ENCODE measurements around the gene DCDC1.

Gene DCDC1

DNA sequence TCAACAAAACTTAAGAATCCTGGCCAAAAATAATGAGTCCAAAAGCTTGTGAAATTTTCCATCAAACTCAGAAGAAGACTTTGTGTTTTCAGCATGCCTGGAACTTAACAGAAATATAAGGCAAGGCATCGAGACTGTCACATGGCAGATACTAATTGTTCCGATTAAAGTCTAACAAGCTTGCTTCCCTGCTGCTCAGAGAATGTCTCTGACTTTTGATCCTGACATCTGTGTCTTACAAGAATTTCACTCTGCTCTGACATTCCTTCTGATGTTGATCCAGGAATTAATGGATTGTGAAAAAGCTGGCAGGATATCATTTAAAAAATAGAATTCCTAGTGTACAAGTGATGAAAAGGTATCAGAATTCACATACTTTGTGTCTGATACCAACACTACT lies 170.2 kb downstream of the DCDC1 start:
- TF ChIP-seq, protein P1, sequence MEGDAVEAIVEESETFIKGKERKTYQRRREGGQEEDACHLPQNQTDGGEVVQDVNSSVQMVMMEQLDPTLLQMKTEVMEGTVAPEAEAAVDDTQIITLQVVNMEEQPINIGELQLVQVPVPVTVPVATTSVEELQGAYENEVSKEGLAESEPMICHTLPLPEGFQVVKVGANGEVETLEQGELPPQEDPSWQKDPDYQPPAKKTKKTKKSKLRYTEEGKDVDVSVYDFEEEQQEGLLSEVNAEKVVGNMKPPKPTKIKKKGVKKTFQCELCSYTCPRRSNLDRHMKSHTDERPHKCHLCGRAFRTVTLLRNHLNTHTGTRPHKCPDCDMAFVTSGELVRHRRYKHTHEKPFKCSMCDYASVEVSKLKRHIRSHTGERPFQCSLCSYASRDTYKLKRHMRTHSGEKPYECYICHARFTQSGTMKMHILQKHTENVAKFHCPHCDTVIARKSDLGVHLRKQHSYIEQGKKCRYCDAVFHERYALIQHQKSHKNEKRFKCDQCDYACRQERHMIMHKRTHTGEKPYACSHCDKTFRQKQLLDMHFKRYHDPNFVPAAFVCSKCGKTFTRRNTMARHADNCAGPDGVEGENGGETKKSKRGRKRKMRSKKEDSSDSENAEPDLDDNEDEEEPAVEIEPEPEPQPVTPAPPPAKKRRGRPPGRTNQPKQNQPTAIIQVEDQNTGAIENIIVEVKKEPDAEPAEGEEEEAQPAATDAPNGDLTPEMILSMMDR (IDR thresholded peaks at IDR 0.05; ENCODE audit: insufficient read depth, low read depth, low read length, missing control alignments): no peak
- no peak for DNase-seq (ENCODE audit: low read depth)
- no peak overlapping the region for H3K4me3 ChIP-seq (ENCODE audit: low read length)

DNA sequence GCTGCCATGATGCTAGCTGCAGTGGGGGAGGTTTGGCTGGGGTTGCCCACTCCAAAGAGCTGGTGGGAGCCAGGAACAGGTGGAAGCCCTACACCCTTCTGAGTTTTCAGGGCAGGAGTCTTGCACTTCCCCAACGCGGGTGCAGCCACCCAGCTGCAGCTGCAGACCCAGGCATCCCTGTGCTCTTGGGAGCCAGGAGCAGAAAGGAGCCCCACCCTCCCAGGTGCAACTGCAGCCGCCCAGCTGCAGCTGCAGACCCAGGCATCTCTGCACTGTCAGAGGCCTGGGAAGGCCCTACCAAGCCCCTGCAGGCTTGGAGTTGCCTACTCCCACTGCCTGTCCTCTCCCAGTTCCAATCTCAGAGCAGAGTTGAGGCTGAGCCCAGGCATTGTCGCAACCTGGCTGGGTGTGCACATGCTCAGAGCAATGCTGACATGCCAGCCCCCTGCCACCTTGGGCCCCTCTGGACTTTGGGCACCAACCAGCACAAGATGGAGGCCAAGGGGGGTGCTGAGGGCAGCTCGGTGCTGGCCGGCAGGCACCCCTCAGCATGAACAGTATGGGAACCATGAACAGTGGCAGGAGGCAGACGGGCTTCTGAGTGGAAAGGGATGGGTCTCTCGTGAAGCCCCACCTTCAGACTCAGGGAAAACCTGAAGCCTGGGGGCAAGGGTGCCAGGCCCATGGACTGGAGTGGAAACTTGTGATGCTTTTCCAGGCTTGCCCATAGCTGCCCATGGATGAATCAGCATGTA lies 195.4 kb downstream of the DCDC1 start:
- no peak overlapping the region for H3K4me3 ChIP-seq (ENCODE audit: low read length)
- TF ChIP-seq, protein P1 (IDR thresholded peaks at IDR 0.05; ENCODE audit: insufficient read depth, low read depth, low read length, missing control alignments): no peak
- DNase-seq (ENCODE audit: low read depth): no peak

DNA sequence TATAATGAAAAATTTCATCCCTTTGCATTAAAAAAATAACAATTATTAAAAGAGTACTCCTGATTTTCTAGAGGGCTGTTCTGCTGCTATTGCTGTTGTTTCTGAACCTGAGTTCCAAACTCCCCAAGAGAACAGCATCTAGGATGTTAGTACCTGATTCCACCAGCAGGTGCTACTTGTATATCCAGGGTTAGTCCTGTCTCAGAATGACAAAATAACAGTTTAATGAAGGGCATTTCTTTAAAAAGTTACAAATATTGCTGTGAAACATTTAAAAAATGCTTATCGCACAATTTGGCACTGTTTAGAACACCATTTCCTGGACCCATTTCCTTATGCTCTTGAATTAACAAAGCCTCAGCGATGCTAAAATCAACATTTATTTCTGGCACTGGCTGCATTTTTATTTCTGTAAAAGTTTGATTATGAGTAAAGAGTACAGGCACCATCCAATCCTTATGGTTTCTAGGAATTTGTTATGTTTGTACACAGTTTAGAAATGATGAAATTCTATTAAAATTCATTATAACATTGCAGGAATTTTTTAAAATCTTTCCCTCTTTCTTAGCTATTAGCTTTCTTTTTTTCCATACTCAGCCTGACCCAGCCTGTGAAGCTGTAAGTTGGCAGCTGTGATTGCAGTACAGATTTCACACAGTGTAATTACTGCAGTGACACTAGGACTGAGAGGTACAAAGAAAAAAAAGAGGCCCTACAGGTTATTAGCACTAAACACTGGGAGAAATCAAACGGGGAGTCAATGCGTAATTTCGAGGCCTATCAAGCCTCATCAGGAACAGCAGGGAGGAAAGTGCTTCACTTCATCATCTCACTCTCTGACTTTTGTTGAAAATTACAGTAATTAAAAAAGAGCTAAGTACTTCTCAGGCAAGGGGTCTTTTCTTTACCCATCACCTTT lies 208.8 kb downstream of the DCDC1 start:
- peak; percentile 35 for DNase-seq (ENCODE audit: low read depth)
- no peak overlapping the region for H3K4me3 ChIP-seq (ENCODE audit: low read length)
- TF ChIP-seq, protein P1 (IDR thresholded peaks at IDR 0.05; ENCODE audit: insufficient read depth, low read depth, low read length, missing control alignments): peak; percentile 59

DNA sequence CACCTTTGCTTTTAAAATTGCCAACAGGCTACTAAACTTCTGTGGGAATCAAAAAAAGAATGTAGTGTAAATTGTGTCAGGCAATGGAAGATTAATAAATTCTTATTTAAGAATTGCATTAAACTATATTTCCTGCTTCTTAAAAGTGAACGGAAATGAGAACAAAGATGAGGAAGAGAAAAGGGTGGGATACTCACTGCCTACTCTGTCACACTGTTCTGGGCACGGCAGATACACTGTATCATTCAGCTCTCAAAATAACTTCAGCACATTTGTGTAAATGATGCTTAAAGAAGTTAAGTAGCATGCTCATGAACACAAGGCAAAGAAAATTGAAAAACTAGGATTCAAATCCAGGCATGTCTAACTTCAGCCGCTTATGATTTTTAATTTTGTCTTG lies 218.7 kb downstream of the DCDC1 start:
- no peak for DNase-seq (ENCODE audit: low read depth)
- TF ChIP-seq, protein P1 (IDR thresholded peaks at IDR 0.05; ENCODE audit: insufficient read depth, low read depth, low read length, missing control alignments): no peak
- H3K4me3 ChIP-seq (ENCODE audit: low read length): no peak overlapping the region

DNA sequence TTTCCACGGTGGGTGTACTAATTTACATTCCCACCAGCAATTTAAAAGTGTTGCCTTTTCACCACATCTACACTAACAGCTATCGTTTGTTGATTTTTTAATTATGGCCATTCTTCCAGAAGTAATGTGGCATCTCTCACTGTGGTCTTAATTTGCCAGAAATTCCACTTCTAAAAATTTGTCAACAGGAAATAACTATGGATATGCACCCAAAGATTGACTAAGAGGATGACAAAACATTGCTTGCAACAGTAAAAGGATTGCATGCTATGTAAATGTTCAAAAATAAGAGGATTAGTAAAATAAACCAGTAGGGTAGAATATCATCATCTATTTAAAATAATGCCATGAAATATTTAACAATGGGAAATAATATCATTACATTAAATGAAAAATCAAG lies 219.5 kb downstream of the DCDC1 start:
- no peak overlapping the region for H3K4me3 ChIP-seq (ENCODE audit: low read length)
- TF ChIP-seq, protein P1 (IDR thresholded peaks at IDR 0.05; ENCODE audit: insufficient read depth, low read depth, low read length, missing control alignments): no peak
- no peak for DNase-seq (ENCODE audit: low read depth)

DNA sequence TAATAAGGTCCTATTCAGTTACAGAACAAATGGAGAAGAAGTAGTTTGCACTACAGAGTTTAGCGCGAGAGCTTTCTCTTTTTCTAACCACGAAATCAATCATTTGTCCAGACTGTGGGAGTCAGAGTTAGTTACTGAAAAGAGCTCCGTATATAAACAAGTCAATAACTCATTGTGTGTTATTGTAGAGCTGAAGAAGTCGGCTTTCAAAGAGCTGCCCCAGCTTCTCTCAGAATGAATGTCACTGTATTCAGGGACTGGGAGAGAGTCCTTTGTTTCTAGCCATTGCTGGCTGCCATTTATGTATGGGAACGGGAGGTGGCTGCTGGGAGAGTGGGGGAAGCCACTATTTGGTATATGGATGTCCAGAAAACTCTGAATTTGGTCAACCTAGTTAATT lies 227.8 kb downstream of the DCDC1 start:
- TF ChIP-seq, protein P1 (IDR thresholded peaks at IDR 0.05; ENCODE audit: insufficient read depth, low read depth, low read length, missing control alignments): no peak
- no peak for DNase-seq (ENCODE audit: low read depth)
- H3K4me3 ChIP-seq (ENCODE audit: low read length): no peak overlapping the region
